HG03095 (cell line): ENCODE data around the gene CDC42EP4.

Experiments used
- ATAC-seq: cut with Tn5 transposase; IDR thresholded peaks from one replicate; pipeline ENCODE4 v1.9.1; 2021; ENCODE audit warnings: moderate library complexity; ENCODE audit not compliant: unreplicated experiment

CDC42EP4 gene

DNA sequence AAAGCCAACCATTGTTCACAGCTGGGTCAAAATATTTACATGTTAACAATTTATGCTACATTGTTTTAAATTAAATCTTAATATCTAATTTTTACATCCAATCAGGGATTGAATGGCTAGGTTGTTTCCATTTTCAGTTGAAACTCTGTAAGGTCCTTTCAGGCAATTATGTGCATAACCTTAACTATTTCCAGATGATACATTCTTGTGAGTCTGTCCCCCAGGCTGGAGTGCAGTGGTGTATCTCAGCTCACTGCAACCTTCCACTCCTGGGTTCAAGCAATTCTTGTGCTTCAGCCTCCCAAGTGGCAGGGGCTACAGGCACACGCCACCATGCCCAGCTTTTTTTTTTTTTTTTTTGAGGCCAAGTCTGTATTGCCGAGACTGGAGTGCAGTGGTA, 10.4 kb downstream of the CDC42EP4 start:
- ATAC-seq, result no peak

DNA sequence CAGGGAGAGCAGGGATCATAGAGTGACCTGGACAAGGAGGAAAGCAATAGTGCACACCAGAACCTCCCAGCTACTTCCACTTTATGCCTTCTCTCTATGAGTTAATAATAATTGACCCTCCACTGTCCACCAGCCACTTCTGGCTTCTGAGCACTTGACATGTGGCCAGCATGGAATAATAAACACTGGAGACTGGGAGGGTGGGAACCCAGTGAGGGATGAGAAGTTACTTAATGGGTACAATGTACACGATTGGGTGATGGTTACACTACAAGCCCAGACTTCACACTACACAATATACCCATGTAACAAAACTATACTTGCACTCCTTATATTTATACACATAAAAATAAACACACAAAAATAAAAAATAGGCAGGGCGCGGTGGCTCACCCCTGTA, 11.4 kb downstream of the CDC42EP4 start:
- ATAC-seq, result no peak

DNA sequence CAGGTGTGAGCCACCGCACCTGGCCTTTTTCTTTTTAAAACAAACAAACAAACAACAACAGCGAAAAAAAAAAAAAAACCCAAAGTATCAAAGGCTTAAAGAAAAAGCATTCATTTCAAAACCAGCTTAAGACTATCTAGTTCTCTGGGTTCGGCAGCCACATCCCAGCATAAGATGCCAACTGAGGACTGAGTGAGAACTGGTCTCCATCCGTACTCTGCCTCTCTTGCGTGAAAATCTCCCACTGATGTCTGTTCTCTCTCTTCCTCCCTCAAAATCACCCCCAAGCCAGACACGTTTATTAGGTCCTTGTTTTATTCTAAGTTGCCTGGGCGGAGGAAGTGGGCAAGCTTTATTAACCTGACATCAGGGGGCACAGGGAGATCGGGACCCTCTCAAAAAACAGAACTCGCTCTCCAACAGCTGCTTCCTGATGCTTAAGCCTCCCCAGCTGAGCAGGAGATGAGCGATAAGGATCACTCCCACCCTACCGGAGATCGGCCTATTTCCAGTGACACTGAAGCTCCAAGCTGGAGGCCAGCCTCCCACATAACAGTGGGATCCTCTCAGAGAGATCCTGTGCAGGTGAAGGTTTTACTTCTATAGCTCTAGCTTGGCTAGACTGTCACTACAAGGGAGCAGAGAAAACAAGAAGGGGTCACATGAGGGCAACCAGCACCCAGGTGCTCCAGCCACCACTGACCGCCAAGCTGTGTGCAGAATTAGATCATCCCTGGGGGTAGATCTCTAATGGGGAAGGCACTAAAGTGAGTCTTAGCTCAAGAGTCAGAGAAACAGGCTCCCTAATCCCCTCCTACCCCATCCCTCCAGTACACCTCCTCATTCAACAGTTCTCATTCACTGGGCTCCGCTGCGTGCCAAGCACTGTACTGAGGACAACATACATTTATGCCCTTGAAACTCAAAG, 13.6 kb downstream of the CDC42EP4 start:
- ATAC-seq, result no peak

DNA sequence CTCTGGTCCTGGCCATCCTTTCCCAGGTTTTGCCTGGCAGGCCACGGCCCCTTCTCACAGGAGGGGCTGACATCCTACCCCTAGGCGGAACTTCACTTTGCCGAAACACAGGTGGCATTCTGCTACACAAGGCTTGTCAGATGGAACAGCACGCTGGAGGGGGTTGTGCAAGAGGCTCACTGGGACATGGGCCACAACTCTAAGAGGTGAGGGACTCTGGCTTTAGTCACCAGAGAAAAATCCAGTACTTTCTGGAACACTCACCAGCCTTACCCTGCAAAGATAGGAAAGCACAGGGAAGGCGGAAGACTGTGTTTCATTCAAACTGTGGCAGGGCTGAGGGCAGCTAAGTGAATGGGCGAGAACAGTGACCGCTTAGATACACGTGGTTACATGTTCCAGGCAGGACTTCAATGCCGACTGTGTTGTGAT, 18.3 kb downstream of the CDC42EP4 start:
- no peak for ATAC-seq

DNA sequence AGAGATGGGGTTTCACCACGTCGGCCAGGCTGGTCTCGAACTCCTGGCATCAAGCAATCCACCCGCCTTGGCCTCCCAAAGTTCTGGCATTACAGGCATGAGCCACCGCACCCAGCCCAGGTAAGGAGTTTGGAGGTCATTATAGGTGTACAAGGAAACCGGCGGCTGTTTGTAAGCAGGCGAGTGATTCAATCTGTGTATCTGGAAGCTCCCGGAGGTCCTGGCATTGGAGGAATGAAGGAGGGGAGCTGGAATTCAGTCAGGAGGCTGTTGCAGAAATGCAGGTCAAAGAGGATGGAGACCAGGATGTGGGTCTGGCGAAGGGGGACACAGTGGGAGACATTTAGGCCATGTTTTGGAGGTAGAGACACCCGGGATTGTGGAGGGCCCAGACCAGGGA, 18.8 kb downstream of the CDC42EP4 start:
- ATAC-seq, result no peak

DNA sequence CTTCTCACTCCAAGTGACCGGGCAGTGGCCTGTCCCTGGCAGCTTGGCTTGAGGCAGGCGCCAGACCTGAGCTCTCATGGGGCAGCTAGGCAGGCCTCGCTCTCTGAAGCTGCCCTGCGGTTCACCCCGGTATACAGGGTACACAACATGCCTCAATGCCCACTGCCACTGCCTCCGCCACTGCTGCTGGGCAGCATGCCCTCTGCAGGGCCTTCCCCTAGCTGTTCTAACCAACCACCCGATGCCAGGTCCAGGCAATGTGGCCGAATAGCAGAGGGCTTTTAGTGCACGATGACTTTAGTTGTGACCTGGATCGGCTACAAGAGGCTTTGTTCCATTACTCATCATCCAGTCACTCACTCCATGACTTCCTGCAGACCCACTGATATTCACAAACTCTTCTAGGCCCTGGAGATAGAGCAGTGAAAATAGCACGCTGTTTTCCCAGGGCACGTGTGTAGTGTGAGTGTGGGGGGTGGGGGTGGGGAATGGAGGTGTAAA, 19.7 kb downstream of the CDC42EP4 start:
- no peak for ATAC-seq

DNA sequence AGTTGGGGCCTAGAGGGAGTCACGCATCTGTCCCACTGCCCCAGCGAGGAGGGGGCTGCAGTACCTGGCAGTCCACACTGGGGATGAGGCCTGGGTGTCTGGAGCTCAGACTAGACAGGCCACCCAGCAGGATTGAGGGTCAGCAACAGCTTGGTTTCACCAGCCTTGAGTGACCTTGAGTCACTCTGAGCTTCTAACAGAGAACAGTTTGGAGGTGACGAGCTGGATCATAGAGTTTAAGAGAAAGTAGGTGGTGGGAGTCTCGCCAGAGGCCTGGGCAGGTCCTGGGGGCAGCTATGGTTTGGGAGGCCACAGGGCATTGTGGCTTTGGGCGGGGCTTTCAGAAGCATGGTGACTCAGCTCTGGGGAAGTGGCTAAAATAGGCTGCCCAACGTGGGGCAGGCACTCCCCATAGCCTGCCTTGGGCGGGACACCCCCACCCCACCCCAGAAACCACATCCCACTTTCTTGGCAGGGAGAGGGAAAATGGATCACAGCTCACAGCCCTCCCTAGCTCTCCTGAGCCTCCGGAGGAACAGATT, 20.5 kb downstream of the CDC42EP4 start:
- peak; percentile 80 for ATAC-seq

DNA sequence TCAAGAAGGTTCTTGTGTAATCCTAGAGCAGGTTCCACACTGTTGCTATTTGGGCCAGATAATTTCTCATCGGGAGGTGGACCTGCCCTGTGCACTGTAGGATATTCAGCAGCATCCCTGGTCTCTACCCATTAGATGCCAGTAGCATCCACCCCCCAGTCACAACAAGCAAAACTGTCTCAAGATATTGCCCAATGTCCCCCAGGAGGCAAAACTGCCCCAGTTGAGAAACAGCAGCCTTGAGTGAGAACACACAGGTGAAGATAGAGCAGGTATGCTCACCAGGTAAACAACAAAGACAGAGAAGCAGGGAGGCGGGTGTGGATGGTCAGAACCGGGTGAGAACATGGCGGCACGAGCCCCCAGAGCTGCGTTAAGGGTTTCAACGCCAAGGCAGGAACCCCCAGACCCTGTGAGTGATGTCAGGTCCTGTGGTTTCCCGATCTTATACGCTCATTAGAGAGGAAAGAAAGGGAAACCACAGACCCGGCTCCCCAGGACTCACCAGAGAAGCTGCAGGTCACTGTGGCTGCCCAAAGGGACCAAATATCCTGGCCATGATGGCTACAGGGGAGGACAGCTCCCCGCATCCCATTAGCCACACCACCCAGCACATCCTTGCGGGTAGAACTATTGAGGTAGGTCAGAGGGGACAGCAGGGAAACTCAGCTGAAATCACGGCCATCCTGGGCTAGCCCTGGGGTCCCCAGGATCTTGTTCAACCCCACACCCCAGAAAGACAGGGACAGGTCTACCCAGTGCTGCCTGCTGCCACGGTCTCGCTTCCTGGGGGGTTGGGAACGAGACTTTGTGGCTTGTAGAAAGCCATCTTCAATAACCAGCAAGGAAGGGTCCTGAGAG, 21.2 kb downstream of the CDC42EP4 start:
- ATAC-seq, result peak; percentile 45

DNA sequence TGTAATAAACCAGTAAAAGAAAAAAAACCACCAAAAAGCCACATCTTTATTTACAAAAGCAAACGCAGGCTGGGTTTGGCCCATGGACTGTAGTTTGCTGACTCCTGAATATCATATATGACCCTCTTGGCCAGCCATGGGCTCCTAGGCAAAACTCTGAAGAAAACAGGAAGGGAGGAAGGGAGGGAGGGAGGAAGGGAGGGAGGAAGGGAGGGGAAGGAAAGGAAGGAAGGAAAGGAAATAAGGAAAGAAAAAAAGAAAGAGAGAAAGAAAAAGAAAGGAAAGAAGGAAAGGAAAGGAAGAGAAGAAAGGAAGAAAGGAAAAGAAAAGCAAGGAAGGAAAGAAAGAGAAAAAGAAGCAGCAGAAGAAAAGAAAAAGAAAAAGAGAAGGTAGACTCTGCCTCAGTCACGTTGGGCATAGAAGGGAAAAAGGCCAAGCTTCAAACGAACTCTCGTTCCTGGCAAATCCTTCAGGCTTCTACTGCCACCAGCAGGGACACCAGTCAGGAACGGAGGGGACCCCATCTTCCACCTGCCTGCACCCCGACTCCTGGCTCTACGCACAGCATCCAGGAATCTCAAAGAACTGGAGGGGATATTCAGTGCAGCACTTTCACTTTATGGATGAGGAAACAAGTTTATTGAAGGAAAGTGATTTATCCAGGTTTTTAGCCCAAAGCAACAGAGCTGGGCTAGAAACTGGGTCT, 22.1 kb downstream of the CDC42EP4 start:
- no peak for ATAC-seq

DNA sequence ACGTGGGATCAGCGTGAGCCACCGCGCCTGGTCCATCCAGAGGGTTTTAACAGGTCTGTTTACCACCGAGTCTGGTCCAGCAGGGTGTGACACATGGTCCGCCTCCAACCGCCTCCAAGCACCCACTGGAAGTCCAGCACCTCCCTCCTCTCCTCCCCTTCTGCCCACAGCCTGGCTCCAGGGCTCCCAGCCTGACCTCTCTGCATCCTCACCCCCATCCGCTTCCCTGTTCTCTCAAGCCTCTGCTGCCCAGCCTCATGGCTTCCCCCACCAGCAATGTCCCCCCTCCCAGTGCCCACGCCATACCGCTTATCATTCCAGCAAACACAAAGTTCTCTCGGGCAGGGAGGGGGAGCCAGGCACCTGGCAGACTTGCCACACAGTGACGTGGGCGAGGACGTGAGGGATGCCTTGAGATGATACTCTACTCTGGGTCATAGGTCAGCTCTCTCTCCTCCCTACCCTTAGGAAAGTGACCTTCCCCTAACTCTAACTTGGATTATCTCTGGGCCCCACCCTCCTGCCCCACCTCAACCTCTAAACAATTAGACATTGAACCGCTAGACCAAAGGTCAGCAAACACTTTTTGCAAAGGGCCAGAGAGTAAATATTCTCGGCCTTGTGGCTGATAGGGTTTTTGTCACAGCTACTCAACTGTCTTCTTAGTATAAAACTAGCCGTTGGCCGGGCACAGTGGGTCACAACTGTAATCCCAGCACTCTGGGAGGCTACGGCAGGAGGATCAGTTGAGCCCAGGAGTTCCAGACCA, 23.1 kb downstream of the CDC42EP4 start:
- ATAC-seq, result no peak

DNA sequence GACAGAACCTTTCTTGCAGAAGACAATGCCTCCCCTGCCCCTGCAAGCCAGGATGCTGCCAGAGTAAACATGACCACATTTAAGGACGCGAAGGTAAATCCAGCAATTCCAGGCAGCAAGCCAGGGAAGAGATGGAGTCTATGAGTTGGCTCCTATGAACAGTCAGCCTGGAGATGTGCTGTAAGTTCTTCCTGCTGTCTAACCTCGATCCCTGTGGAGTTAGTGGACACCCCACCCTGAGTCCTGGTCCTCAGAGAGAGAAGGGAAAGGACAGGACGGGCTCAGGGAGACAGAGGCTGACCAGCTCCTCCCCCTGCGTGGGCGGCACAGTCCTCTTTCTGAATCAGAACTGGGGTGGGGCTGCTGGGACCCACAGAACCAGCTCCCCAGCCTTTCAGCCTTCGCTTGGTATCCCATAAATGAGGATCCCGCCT, 24.9 kb downstream of the CDC42EP4 start:
- ATAC-seq, result no peak

DNA sequence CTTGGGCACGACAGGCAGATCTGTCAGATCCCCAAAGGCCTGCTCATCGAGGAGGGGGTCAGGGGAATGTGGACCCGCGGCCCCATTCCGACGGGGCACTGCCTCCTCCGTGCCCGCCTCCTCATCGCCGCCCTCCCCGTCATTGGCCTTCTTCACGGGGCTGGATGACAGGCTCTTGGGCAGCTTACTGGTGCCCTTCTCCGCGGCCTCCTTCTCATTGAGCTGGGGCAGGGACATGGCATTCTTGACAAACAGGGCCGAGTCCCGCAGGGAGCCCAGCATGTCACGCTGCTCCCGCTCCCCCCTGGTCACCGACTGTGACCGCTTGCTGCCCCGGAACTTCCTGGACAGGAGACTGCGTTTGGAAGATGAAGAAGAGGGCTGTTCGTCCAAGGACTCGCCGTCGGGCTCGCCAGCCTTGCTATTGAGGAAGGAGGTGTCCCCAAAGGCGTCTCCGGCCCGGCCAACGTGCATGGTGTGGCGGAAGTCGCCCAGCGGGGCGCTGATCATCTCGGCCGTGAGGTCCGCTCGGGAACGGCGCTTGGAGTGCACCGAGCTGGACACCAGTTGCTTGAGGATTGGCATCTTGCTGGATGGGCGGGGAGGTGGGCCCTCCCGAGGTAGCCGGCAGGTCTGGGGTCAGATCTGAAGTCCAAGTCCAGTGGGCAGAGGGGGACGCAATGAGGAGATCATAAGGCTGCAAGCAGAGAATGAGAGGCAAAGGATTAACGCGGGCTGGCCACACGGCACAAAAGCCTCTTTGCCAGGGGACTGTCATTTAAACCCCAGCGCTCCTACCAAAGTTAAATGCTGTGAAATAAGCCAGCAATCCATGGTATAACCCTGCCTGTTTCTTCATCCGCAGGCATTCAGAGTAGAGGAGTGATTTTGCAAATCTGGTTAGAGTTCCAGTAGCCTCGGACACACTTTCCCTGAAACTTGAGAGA, 25.6 kb downstream of the CDC42EP4 start:
- ATAC-seq, result no peak

DNA sequence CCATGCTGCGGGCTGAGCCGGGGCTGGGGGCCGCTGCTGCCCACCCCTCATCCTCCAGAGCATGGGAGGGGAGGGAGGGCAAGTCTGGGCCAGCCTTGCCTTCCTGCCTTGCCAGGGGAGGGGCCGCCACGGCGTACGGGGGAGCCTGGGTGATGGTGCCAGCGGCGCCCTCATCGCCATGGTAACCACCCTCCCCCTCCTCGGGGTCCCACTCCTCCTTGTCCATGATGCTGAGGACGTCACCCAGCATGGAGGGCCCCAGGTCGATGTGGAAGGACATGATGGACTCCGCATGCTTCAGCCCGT, 26.2 kb downstream of the CDC42EP4 start:
- ATAC-seq, result no peak

DNA sequence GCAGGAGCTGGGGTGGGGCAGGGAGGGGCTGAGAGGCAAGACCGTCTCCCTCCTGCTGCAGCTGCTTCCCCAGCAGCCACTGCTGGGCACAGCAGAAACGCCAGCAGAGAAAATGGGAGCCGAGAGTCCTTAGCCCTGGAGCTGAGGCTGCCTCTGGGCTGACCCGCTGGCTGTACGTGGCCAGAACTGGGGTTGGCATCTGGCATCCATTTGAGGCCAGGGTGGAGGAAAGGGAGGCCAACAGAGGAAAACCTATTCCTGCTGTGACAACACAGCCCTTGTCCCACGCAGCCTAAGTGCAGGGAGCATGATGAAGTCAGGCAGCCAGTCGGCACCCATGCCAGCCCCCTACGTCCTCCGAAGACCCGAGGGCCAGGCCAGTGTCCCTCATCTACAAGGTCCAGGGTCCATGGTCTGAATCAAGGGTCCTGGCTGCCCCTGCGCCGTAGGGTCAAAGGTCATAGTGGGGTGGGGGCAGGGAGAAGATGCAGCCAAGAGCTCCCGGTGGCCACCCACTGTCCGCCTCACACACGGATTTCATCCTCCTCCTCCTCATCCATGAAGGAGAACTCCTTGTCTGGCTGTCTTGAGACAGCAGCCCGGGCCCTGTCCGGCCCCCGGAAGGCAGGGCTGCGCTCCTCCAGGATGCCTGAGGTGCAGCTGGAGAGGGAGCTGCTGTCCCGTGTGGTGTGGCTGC, 26.7 kb downstream of the CDC42EP4 start:
- no peak for ATAC-seq

DNA sequence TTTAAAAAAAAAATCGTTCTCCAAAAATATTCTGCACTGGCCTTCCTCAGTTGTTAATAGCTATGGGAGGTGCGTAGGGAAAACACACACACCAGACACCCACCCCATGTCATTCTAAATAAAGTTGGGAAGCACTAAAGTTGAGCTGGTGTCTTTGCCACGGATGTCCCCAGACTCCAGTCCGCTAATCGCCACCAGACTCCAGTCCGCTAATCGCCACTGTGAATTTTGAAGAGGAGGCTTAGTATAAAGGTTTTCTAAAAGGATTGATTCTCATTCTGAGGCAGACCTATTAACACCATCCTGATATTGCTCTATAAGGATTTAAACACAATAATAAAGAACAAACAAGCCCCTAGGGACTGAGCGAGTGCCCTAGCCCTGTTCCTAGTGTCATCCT, 27.4 kb downstream of the CDC42EP4 start:
- ATAC-seq, result no peak

DNA sequence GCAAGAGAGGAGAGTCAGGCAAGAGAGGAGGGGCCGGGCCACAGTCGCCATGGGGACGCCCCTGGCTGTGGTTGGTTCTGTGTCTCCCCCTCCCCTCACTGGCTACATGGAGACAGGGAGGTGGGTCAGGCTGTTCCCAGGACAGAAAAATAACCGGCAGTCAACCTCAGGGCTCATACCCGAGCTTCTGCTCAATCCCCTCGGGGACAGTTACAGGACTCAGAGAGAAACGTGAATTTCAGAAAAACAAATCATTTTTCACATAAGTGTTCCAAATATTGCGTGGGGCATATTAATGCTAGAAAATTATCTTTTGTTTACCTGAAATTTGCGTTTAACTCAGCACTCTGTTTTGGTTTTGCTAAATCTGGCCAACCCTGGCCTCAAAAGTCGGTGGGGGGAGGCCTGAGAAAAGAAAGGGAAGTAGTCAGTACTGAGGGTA, 27.9 kb downstream of the CDC42EP4 start:
- ATAC-seq, result no peak

DNA sequence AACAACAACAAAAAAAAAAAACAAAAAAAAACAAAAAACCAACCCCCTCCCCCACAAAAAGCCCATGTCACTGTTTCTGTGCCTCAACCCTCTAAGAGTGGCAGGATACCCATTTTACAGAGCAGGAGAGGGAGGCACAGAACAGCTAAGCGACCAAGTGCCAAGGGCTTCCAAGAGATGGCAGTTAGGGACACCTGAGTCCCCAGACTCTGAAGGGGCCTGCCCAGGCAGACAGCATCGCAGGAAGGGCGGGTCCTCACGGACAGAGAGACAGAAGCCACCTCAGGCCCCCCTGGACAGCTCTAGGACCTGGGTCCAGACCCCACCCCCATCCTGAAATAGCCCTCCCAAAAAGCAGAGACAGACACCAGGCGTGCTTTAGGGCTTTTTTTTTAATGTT, 28.6 kb downstream of the CDC42EP4 start:
- ATAC-seq, result no peak

DNA sequence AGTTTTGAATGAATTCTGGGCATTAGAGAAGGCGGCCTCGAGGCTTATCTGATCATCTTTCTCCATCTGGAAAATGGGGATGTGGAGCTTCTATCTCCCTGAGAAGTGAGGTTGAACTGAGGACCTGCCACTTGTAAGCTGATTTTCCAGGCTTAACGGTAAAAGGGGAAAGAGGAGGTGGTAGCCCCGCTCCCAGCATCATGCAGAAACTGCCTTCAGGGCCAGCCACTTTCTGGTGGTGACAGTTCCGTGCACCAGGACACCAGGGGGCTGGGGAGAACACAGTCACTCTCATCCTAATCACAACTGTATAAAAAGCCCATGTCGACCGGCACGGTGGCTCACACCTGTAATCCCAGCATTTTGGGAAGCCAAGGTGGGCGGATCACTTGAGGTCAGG, 29.2 kb downstream of the CDC42EP4 start:
- no peak for ATAC-seq
